Measurements from ENCODE around the gene EBPL. TPM values are rescaled to one million over a fixed set of nuclear protein-coding genes. Genes with fewer than 3 reads are reported as not detected.

Gene EBPL
- total and polyA plus RNA-seq, 2 of the 4 experiments (the other 2 are of a cell fraction), result 57.9 to 65.3 TPM

DNA sequence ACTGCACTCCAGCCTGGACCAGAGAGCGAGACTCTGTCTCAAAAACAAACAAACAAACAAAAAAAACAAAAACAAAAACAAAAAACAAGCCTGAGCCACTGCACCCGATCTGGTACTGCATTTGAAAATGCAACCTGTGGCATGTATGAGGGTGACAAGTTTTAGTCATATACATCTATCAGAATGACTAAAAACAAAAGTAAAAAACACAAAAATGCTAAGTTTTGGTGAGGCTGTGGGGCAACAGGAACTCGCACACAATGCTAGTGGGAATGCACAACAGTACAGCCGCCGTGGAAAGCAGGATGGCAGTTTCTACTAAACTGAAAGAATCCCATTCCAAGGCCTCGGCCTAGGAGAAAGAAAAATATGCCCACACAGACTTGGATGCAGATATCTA lies 7.8 kb downstream of the EBPL start:
- no peak for TF ChIP-seq RAD21 (IDR thresholded peaks at IDR 0.05; ENCODE audit: low read length)
- no peak for TF ChIP-seq NFE2L2 (IDR thresholded peaks at IDR 0.05; ENCODE audit: low read depth, low read length)
- TF ChIP-seq RCOR1 (IDR thresholded peaks at IDR 0.05; ENCODE audit: insufficient replicate concordance, low read length), result no peak
- no peak for TF ChIP-seq MAFK (IDR thresholded peaks at IDR 0.05; ENCODE audit: low read depth, low read length)
- DNase-seq, result no peak

More for the DNA sequence above, 7.8 kb downstream of the EBPL start:
- Histone ChIP-seq H2BK120ac (ENCODE audit: low read depth, low read length) (no peak overlapping the region), H3K27ac (ENCODE audit: insufficient read depth, low read length) (no peak overlapping the region), H3K18ac (ENCODE audit: low read depth, low read length) (no peak overlapping the region), H2AK9ac (replicated peaks; ENCODE audit: low read depth, low read length, poor library complexity) (no peak overlapping the region), H2AK5ac (ENCODE audit: low read depth, low read length) (no peak overlapping the region), H3K27me3 (ENCODE audit: control insufficient read depth, insufficient read depth, low read length) (no peaks in the 10 kb centered on the region), H3K9ac (ENCODE audit: low read depth, low read length) (no peak overlapping the region), H3K4me3 (ENCODE audit: insufficient read depth, low read depth, low read length) (no peak overlapping the region), H3K23ac (ENCODE audit: low read depth, low read length) (no peak overlapping the region), H3K4ac (ENCODE audit: low read depth, low read length) (no peak overlapping the region), H3K14ac (replicated peaks; ENCODE audit: low read depth, low read length) (no peak overlapping the region), H4K8ac (ENCODE audit: low read depth in 2 of 2, low read length in 2 of 2) (no peak overlapping the region), H4K20me1 (ENCODE audit: insufficient read depth, low read length) (peaks cover 18% of the 10 kb centered on the region), H2AFZ (replicated peaks; ENCODE audit: low read length, poor library complexity) (no peak overlapping the region), H3K36me3 (ENCODE audit: control insufficient read depth, insufficient read depth, low read length) (peaks cover 19% of the 10 kb centered on the region), H2BK5ac (ENCODE audit: low read depth, low read length, poor library complexity, severe bottlenecking) (no peak overlapping the region), H3K56ac (ENCODE audit: extremely low read depth, insufficient read depth, low read length) (no peak overlapping the region), H4K5ac (ENCODE audit: low read depth, low read length) (no peak overlapping the region), H2BK15ac (ENCODE audit: low read depth, low read length) (no peak overlapping the region), H3K4me1 (ENCODE audit: control insufficient read depth, insufficient read depth, low read length) (peaks cover 4% of the 10 kb centered on the region), H3K79me1 (ENCODE audit: low read depth in 1 of 2, low read length in 2 of 2) (peaks cover 38 to 64% of the 10 kb centered on the region in 2 experiments), H3K4me2 (ENCODE audit: low read depth, low read length) (no peak overlapping the region), H2BK20ac (ENCODE audit: low read depth, low read length) (no peak overlapping the region), H3K9me3 (ENCODE audit: control insufficient read depth, insufficient read depth, low read length) (no peaks in the 10 kb centered on the region), H4K91ac (ENCODE audit: insufficient read depth, low read depth, low read length) (no peak overlapping the region), H3K9me1 (ENCODE audit: insufficient read depth, low read length) (peaks cover 13% of the 10 kb centered on the region)
- no CpG with 5 or more reads among the region's 6 CpGs for WGBS, 2 experiments (ENCODE audit: extremely low coverage in 2 of 2, insufficient read length in 1 of 2)
- ChIA-PET POLR2A (ENCODE audit: unreplicated experiment) (no interaction called here), CTCF (no interaction called here)
- no TSS peak for BruUV-seq (replicated peaks)
- no peak for ATAC-seq (ENCODE audit: low read depth)
- dilution Hi-C loops (cut with HindIII; ENCODE audit: low sequenced_read_pairs, unreplicated experiment), result no loop called here
- in situ Hi-C loops (cut with MboI; ENCODE audit: low sequenced_read_pairs), result no loop called here
- intact Hi-C loops (cut with micrococcal nuclease), result no loop called here
